NOMO-1 treated with dmso at 0.1 percent for 144 hours (cell line): Measurements from ENCODE around the gene PLLP.
"Not testable (repeated sequence)": the region's sequence is repeated elsewhere in the genome, so short reads cannot be mapped to it uniquely, and the experiment has no call there.

Source experiments
- DNase-seq: peaks from one replicate; lab custom pipeline; 2025; ENCODE audit not compliant: unreplicated experiment; lab: John Stamatoyannopoulos, UW

Gene PLLP

DNA sequence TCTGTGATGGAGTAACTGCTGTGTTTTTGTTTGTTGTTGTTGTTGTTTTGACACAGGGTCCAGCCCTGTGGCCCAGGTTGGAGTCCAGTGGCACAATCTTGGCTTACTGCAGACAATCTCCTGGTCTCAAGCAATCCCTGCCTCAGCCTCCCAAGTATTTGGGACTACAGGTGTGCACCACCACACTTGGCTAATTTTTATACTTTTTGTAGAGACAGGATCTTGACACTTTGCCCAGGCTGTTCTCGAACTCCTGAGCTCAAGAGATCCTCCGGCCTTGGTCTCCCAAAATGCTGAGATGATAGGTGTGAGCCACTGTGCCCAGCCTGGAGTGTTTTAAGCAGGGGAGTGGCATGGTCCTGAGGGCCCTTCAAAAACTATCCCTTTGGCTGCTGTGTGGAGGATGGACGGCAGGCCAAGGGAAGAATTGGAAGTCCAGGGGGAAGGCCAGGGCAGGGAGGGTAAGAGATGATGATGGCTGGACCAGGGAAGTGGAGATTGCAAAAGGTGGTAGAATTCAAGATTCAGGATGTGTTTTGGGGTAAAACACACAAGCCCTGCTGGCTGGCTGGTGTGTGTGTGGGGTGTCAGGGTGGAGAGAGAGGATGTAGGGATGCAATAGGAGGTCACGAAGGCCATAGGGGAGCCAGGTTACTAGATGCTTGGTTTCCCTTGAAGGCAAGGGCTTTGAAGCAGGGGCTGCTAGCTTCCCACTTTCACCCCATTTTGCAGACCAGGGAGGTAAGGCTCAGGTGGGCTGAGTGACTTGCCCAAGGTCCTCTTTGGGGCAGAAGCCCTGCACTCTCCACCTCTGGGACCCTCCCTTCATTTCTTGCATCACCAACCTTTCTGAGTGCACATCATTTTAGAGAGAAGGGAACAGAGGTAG is 18.8 kb upstream of the PLLP start:
- DNase-seq, result no peak

DNA sequence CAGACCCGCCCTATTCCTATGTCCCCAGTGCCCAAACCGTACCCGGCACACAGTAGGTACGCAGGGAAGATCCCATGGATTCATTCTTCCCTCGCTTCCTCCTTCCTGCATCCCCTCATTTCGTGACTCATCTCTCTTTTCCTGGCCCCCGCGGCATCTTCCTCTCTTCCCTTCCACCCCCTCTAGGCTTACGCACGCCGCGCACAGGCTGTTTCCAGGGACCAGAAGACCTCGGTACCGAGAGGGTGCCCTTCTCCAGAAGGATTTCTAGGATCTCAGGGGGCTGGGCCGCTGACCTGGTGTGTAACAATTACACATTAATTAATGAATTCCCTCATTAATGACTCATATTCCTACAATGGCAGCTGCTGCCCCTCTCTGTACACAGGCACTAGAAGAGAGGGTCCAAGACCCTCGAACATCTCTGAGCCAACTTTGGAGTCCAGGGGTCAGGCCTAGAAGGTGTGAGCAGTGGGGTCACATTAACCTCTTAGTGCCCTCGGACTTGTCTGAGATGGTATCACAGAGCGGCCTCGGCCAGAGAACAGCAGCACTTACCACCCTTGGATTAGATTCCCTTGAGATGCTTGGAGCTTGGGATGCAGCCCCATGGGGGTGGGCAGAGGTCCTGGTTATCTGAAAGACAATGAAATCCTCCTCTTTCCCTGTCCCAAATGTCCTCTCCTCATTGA is 16.8 kb upstream of the PLLP start:
- DNase-seq, result no peak

DNA sequence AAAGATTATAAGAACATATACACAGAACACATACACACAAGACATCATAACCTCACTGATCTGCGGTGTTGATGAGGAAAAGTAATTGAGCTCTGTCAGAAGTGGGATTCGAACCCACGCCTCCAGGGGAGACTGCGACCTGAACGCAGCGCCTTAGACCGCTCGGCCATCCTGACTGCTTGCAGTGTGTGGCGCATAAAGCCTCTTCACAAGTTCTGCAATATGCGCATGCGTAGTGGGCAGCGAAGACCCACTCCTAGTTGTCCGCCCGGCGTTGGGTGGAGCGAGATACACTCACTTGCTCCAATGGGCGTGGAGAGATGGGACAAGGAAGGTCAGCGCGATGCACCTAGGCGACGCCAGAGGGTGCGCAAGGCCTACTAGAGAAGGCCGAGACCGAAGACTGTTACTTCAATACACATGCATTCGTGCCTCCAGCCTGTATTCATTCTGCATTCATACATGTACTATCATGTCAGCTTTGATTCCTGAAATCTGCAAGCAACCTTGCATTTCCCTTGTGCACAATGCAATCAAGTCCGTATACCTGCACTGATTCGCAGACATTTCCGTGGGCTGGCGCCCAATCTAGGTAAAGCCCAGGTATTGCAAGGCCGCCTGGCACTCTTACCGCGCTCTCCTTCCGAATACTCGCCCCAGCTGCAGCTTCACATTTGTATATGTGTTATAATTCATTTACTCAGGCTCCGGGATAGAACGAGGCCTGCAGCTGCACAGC is 16.1 kb upstream of the PLLP start:
- peak; percentile 98 for DNase-seq

DNA sequence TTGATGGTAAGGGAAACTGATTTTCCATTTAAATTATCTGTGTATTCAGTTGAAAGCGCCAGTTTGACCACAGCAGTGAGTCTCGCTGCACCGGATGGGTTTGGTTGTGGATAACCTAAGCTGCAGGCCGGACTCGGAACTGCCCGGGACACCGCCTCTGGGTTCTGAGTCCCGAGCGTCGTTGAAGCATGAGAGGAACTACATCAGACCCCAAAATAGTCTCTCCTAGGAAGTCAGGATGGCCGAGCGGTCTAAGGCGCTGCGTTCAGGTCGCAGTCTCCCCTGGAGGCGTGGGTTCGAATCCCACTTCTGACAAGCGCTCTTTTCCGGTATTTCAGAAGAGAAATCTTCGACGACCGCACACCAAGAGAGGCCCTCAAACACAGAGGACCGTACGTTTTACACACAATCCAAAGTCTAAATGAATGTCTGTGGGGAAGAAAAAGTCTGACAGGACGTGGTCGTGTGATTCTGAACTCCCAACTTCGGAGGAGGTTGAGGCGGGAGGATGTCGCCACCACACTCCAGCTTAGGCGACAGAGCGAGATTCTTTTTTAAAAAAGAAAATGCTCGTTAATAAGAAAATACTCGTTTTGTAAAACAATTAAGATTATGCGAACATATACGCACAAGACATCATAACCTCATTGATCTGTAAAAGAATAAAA is 15.4 kb upstream of the PLLP start:
- peak; percentile 83 for DNase-seq

DNA sequence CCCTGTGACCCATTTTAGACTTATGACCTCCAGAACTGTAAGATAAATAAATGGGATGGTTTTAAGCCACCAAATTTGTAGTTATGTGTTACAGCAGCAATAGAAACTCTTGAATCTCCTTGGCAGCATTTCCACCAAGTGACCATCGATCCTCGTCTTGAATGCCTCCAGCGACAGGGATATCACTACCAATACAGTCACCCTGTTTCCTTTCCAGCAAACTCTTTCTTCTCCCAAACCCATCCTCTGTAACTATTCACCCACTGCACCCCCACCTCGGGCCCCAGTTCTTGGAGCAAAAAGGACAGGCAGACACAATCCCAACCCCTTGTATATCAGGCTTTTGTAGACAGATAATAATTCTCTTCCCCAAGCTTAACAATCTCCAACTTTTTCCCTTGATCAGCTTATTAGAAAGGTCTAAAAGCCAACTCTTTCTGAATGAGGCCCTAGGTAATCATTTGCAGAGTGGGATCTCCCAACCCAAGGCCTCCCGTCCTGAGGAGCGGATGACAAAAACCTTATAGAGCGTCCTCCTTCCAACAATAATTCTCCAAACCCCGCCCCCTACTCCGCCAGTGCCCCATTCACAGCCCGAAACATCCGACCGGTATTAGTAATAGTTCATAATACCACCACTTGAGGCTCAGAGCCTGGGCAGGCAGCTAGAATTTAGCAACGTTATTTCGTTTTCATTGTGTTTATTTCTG is 14.7 kb upstream of the PLLP start:
- peak; percentile 64 for DNase-seq

DNA sequence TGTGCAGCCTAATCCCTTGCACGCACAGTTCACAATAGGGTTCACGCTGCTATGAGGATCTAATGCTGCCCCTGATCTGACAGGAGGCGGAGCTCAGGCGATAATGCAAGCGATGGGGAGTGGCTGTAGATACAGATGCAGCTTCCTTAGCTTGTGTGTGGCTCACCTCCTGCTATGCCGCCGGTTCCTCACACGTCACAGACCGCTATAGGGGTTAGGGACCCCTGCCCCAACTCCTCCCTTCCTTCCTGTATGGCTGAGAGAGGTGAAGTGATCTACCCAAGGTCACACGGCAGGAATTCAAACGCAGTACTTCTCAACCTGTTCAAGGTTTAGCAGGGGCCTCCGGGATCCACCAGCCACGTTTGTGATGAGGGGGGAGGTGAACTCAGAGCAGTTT is 13.4 kb upstream of the PLLP start:
- no peak for DNase-seq

DNA sequence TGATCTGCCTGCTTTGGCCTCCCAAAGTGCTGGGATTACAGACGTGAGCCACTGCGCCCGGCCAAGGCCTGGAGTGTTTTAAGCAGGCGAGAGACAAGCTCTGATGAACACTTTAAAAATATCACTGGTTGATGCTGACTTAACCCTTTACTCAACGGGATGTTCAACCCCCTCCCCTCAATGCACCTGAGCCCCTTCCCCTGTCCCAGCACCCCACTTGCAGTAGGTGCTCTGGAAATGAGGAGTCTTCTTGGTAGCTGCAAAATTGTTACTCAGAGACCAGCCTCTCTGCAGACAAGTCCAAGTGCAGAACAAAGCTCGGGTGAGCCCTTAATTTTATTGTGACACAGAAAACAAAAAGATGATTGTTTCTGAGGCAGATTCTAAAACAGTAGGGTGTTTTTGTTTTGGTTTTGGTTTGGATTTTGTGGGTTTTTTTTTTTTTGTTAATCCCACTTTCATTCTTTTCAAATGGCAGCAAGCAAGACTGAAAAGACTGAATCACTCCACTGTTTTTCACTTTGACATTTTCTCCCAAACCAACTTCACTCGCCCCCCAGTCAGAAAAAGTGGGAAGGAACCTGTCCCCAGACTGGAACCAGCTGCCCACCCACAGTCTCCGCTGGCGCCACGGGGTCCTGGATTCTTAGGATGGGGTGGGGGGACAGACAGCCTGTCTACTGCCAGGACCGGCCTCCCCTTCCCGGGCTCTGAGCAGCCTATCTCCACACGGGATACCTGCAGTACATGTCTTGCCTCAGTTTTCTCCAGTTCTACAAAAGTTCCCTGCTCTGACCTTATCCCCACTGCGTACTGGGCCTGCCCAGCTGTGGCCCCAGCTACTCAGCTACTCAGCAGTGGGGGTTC is 5.2 kb upstream of the PLLP start:
- DNase-seq, result no peak

DNA sequence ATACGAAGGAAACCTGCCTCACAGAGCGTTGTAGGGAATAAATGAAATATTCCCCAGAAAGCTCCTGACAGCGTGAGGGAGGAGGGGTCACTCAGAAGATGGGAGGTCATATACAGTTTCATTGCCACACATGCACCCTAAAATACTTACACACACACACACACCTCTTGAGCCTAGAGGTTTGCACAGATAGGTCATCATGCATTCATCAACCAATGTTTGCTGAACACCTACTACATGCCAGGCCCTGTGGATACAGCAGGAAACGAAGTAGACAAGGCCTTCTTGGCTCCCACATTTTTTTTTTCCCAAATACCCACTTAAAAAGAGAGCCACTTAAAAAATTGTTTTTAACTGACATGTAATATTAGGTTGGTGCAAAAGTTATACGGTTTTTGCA is 907 bp upstream of the PLLP start:
- no peak for DNase-seq

DNA sequence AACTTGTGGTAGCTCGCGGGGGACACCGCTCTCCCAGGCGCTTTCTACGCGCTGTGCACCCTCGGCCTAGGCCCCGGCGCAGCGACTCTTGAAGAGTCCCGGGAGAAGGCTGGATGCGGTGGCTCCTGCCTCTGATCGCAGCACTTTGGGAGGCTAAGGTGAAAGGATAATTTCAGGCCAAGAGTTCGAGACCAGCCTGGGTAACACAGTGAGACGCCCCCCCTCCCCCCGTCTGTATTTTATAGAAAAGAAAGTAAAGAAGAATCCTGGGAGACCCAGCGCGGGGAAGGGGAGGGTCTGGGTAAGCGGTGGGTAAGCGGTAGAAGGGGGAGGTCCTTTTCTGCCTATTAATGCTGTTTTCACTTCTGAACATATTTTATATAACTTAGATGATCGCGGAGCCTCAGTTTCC is 486 bp upstream of the PLLP start:
- no peak for DNase-seq

DNA sequence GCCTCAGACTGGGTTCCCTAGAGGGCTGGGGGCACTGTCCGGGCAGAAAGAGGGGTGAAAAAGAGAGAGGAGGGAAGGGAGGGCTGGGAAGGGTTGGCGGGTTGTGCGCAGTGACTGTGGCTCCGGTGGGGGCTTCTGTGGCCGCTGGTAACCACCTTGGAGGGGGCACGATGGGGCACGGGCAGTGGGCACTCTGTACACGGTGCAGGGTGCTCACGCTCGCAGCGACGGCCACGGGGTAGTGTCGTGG is 588 bp downstream of the PLLP start:
- no peak for DNase-seq

DNA sequence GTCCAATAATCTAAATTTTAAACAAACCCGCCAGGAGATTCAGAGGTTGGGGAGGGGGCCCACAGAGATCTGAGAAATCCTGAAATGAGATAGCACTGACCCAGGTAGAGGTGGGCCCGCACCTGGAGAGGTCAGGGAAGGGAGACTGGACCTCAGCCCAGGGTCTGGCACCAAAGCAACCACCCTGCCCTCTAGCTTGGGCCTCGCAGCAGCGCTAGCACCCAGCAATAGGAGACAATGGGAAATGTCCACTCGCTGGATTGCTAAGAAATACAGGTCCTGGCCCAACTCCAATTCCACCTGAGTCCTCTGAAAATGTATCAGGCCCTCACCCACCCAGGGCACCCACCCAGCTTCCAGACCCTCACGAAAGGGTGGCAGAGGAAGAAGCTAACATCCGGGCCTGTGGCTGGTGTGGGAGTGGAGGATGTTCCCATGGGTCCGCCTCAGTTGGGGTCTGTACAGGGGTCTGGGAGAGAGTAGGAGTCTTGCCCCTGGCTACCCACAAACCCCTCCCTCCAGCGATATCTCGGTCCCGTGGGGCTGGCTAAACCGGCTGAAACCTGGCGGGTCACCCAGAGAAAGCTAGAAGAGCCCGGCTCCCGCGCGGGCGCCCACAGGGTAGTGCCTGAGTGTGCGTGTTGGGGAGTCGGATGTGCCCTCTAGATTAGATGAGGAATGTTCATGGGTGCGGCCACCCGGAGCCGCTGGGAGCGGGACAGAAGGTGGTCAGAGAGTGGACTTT is 1.1 kb downstream of the PLLP start:
- no peak for DNase-seq

DNA sequence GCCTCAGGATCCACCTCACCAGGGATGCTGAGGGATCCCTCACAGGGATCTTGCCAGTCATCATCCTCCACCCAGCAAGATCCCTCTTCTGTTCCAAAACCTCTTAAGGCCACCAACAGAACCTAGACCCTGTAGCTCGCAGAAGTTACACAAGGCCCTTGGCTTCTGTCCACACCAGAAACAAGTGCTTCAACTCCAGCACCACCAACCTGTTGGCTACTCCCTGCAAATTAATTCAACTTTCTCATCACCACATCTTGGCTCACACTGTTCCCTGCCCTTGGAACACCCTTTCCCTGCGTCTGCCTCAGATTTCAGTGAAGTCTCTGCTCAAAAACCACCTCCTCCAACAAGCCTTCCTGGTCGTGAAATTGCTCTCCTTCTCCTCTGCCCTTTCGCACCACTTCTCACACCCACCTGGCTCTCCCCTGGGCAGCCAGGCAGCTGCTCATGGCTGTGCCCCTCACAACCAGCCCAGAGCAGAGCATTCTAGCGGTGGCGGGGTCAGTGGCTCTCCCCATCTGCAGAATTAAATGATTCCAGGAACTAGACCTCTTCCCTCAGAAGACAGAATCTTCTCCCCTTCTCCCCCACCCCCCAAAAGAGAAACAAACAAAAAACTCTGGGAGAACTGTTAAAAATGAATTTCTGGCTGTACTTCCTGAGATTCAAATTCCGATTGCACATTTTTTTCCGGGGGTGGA is 1.8 kb downstream of the PLLP start:
- DNase-seq, result no peak

DNA sequence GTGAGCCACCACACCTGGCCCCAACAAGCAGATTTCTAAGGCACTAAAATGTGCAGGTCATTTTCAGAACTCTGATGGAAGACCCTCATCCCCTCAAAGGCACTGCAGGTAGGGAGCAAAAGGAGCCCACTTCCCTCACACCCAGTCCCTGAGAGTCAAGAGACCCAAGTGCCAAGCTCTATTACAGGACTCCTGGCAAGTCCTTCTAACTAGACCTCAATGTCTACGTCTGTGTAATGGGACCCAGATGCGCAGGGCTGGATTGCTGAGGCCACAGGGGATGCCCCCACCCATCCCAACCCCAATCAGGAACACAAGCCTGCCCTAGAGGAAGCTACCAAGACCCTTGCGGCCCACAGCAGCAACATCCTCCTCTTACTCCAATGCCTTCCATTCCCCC is 2.7 kb downstream of the PLLP start:
- DNase-seq, result no peak

DNA sequence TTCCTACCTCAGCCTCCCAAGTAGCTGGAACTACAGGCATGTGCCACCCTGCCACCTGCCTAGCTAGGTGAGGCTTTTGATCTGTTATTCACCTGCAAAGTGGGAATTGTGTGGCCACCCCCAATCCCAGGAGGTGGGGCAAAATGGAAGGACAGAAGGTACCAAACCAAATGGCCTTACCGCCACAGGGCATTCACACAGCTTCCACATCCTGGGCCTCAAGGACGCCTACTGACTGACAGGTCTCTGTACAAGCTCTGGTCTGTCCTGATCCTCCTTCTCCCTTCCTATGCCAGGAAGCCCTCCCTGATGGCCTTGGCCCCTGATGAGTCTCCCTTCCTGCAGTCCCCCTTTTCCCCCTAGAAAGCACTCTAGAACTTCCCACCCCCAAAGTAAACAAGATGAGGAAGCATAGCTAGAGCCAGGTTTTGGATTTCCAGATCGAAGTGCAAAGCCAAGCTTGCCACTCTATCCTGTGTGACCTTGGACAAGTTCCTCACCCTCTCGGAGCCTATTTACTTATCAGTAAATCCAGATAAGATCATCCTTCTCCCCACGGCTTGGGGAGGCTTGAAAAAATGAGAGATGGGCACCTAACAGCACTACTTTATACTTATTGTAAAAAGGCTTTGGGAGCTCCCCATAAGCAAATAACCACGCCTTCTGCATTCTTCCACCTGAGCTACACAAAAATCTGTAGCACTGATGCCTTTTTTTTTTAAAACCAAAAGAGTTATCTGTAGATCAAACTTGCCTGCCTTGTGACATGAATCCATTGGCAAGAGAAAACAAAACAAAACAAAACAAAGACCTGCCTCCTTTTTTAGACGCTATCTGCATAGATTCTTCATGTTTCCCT is 4.5 kb downstream of the PLLP start:
- DNase-seq, result no peak

DNA sequence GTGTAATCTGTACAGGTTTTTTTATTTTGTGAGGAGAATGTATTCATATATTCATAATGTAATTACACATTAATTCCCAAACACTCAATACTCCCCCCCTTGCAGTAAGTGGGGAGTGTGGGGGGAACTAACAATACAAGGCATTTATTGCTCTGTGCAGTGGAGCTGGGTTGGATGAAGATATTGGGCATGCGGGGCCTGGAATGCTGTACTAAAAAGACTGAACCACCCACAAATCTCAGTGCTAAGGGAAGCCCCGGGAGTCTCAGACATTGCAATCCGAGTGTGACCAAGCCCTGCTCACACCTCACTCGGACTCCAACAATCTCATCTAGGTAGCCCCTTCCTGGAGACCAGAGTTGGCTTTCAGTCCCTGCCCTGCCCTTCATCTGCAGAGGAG is 6.0 kb downstream of the PLLP start:
- no peak for DNase-seq

DNA sequence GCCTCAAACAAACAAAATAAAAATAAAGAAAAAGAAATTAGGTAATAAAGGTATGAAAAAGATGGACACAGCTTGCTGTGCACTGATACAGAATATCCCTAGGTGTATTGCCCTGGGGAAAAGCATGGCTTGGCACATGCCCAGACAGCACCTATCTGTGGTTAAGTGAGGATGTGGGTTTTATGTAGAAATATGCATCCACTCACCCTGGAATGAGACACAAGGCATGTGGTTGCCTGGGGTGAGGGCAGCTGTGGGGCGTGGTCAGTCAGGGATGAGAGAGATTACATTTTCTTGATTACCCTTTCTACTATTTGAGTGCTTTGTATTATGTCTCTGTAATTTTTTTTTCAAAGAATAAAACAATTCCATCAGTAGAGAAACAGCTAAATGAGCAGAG is 6.9 kb downstream of the PLLP start:
- DNase-seq, result no peak

DNA sequence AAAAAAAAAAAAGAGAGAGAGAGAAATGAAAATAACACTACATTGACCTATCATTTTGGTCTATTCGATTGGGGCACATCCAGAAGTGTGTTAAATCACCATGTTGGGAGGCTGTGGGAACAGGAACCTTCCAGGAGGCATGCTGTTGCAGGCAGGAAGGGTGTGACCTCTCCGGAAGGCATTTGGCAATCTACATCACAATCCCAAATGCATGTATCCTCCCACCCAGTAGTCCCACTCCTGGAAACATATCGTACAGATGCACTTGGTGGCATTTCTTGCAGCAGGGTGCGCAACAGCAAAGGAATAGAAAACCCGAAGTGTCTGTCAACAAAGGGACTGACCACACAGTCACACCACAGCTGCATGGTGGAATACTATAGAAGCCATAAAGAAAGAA is 7.9 kb downstream of the PLLP start:
- DNase-seq, result no peak

DNA sequence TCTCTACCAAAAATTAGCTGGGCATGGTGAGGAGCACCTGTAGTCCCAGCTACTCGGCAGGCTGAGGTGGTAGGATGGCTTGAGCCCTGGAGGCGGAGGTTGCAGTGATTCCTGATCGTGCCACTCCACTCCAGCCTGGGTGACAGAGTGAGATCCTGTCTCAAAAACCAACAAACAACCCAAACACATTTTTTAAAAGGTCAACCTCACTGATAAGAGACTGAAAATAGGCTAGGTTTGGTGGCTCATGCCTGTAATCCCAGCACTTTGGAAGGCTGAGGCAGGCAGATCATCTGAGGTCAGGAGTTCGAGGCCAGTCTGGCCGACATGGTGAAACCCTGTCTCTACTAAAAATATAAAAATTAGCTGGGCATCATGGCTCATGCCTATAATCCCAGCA is 8.5 kb downstream of the PLLP start:
- DNase-seq, result not testable (repeated sequence)
